SK-N-SH (cell line): ENCODE data around the gene NEIL3.

Source experiments
- CTCF ChIP-seq: fragments of 200-600 bp; sonication (generic); IDR thresholded peaks from 2 replicates; pipeline ENCODE4 v1.6.1; 2017; ENCODE audit warnings: antibody characterized with exemption, mild to moderate bottlenecking, moderate library complexity
- NFIC ChIP-seq: IDR thresholded peaks from 2 replicates; pipeline ENCODE4 v1.4.0; 2012; ENCODE audit warnings: borderline replicate concordance
- RFX5 ChIP-seq: IDR thresholded peaks from 2 replicates; pipeline ENCODE4 v1.6.1; 2012; ENCODE audit warnings: mild to moderate bottlenecking, improper control_type of control experiment, low read length

GRCh38 chr4:177271915-177272766 lies 37.5 kb upstream of the NEIL3 start:
- TF ChIP-seq RFX5 (no peak), NFIC (no peak), CTCF (no peak)
